GM18870 (cell line): Measurements from ENCODE around the gene CPXM2.

Experiments used
- ATAC-seq: cut with Tn5 transposase; IDR thresholded peaks from one replicate; pipeline ENCODE4 v1.9.1; 2021; ENCODE audit warnings: moderate library complexity; ENCODE audit not compliant: unreplicated experiment

CPXM2 gene

DNA sequence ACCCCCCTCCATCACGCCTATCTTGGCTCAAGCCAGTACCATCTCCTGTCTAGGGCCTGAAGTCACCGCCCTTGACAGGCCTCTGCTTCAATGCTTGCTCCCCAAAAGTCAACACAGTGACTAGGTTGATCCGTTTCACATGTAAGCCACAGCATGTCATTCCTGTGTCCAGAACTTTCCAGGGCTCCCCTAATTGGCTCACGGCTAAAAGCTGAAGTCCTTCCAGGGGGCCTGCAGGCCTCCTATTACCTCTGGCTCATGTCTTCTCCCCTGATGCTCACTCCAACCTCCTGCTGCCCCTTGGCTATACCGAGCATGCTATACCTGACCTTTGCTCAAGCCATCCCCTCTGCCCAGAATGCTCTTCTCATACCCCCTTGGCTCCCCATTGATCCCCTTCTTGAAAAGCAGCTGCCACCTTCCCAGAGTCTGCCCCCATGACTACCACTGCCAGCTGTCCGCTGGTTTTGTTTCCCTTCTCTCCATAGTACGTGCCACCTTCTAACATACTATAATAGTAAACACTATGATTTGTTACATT, 39.1 kb downstream of the CPXM2 start:
- no peak for ATAC-seq

DNA sequence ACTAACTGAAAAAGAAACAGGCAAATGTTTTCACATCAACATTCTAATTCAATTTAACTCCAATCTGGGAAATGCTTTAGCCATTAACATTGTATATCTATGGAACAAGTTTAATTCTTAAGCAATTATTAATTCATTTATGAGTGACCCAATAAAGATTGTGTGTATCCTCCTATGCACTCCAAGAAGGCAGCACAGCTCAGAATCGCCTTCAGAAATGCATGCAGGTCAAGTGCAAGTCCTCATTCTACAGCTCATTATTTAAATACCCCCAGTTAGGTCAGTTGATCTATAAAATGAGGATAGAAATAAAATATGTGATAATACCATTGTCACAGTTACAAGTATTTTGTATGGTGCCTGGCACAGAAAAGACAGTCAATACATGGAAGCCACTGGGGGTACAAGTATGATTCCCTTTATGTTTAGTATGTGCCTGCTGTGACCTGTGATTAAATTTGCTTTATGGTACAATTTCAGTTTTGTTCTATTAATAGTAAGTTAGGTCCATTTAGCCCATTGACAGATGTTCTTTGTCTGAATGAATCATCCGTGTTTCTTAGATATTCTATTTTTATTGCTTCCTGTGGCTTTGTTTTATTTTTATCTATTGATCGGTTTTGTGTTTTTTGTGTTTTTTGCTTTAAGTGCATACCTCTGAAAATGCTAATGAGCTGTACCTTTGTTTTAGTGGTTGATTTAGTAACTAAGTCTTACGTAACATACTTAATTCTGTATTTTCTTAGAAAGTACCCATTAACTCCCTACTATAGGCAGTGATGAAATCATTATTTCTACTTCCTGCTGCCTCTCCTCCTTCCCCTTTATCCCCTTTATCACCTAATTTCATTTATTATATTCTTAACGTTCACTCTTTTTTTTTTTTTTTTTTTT, 42.8 kb downstream of the CPXM2 start:
- peak; percentile 83 for ATAC-seq

DNA sequence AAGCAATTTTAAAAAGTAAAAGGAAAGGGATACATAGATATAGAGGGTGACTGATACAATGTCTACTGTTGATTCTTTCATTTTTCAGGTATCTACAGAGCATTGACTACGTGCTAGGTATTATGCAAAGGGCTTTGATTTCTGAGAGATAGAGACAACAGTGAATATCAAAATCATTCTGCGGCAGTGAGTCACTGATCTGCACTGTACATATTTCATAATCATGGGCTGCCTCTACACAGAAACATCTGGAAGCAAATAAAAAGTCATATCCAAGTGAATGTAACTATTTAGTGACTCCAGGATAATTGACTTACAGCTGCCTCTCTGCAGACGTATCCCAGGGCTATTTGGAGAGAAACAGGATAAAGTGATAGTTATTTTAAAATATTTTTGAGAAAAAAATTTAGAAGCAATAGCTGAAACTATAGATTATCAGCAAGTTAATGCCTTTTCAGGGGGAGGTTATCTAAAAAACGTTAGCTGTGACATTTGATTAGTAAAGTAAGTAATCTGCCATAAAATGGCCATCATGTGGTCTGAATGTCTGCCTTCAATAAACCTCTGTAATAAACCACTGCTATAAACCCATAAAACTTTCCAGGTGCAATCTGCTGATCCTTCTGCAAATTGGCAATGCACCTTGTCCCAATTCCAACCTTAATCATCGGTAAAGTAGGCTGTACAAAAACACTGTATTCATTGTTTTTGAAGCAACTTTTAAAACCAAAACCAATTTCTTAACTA, 43.7 kb downstream of the CPXM2 start:
- no peak for ATAC-seq

DNA sequence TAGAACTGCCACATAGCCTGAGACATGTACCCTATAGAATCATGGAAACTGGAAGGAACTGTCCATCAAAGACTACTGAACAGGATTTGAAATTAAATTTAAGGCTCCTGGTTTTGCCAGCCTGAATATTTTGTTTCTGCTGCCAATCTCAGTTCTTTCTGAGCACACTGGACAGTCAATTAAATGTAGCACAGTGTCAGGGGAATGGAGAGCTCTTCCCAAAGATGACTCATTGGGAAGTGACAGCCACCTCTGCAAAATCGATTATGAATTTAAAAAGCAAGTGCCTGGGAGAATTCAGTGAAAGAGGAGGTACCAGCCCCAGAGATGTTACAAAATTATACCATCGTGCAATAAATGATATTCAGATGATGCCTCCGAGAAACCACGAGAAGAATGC, 47.8 kb downstream of the CPXM2 start:
- no peak for ATAC-seq

DNA sequence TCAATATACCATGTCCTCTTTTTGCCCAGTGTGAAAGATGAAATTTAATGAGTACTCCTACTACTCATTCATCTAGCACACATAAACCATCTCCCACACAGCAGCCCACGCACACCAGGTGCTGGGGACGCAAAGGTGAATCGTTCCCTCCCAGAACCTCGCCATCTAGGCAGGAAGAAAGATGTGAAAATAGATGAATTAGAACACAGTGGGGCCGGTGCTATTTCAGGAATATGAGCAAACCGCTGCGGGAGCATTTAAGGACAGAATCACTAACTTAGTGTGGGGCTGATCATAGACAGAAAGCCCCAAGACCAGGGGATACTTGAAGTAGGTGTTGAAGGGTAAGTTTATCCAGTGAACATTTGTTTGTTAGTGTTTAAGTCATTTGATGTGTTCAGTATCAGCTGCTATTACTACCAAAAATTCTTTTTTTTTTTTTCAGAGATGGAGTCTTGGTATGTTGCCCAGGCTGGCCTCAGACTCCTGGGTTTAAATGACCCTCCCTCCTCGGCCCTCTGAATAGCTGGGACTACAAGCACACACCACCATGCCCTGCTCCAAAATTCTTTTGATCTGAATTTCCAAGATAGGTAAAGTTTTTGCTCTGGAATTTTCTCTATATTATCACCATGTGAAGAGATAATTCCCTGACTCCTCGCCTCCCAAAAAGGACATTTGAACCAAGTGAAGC, 48.8 kb downstream of the CPXM2 start:
- ATAC-seq, result no peak

DNA sequence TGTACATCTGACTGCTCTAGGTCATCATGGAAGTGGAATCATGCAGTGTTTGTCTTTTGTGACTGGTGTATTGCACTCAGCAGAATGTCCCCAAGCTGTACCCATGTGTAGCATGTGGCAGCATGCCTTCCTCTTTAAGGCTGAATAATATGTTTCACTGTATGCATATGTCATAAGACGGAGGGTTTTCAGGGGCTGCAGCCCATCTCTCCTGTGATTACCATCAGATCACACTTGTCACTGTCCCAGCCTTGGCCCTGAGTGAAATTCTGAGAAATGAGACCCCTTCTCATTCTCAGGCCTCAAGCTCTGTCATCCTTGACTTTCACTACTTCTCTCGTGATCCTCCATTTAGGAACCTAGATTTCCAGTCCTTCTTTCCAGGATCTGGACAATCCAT, 50.0 kb downstream of the CPXM2 start:
- no peak for ATAC-seq

DNA sequence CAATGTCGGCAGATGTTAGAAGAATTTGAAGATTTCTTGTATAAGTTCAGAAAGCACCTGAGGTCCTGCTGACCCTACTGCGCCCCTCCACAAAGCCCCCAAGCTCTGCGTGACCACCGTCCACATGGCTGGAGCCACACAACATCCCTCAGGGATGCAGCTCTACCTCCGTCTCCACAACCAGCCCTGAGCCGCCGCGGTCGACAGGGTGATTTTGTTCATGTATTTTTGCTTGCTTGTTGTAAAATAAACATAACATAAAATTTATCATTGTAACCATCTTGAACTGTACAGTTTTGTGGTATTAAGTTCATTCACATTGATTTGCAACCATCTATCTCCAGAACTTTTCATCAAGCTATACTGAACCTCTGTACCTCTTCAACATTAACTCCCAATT, 50.5 kb downstream of the CPXM2 start:
- no peak for ATAC-seq

DNA sequence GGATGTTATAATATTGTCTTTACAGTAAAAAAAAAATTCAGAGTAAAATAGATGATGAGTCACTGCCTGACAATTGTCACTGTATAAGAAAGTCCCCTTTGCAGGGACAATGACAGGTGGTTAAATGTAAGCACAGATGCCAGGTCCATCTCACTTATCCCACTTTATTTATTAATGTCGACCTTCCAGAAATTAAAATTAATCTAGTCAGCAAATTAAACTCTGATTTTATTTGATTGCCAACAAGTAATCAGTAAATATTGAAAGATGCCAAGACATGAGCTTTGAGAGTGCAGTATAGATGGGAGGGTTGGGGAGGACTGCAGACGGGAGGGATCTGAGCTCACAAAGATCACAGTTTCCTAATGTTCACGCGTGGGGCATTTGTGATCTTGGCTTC, 50.9 kb downstream of the CPXM2 start:
- ATAC-seq, result no peak

DNA sequence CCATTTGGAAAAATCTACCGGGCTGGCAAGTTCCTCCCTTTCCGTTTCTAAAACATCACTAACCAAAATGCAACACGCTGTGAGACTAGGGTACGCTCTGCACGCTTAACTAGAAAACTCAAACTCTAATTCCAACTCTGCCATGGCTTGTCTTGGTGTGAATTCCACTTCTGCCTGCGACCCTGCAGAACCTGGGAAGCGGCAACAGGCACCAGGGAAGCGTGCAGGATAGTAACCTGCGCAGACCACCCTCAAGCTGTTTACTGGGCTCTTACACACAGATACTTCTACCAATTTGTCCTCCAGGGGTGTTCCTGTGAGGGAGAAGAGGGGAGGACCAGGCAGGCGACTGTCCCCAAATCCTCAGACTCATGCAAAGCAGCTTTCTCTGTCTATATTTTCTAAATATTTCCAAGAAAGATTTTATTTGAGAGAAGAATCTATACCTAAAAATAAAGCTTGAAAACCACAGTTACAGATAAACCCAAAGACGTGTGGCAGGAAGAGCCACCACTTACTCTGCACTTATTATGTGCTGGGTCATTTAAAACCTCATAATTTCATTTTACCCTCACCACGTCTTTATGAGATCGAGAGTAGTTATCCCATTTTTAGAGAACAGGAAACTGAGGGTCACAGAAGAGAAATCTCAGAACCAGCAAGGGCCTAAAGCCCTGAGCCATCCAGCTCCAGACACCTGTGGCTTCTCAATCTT, 52.9 kb downstream of the CPXM2 start:
- ATAC-seq, result no peak

DNA sequence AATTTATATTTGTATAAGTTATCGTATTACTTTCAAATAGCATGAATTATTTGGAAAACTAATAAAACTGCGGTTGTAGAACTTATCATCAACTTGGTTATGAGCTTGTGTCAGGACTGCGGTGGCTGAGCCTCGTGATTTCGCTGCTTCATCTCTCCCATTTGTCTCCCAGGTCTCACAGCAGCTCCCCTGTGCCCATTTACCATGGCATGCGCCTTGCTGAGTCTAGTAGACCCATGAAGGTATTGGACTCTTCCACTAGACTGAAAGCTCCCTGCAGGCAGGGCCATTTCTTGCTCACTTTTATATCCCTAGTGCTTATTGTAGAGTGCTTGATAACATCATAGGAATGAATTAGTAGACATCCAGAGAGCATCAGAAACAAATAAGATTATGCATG, 53.9 kb downstream of the CPXM2 start:
- no peak for ATAC-seq

DNA sequence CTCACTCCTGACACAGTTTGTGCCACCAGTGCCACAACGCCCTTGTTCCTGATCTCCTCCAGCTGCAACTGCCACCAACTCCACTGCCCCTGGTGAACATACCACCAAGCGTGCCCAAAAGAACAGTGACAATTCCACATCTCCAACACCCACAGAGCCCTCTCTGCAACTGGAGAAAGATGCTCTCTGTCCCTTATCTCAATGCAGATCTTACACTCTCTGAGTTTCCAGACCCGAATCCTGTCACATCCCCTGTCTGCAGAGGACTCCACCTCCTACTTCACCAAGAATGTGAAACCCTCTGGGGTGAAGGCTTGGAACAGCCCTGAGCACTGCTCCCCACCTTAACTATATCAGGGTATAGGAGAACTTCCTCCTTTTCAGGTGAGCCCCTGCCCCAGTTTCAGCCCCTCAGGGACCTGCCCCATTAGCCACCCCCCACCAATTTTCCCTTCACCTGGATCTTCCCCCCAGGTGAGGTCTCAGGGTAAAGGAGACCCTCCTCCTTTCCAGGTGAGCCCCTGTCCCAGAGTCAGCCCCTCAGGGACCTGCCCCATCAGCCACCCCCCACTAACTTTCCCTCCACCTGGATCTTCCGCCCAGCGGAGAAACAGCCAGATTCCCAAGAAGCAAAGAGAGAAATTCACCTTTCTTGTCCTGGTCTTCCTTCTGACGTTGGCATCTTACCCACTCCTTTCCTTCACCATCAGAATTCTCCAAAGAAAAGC, 55.0 kb downstream of the CPXM2 start:
- ATAC-seq, result no peak

DNA sequence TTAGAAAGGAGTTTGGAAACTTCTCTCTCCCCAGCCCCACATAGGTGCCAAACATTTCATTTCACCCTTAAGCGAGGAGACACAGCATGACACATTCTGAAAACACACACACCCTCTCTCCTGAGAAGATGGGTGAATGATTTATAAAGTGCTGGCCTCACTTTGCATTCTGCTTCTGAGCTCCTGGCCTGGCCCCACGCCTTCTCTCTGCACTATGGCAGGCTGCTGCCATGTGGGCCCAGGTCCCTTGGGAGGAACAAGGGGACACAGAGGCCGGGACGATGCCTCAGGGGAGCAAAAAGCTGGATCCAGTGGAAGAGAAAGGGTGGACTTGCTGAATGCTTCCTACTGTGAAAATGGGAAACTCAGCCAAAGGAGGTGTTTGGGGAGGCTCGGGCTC, 56.0 kb downstream of the CPXM2 start:
- ATAC-seq, result peak; percentile 94

DNA sequence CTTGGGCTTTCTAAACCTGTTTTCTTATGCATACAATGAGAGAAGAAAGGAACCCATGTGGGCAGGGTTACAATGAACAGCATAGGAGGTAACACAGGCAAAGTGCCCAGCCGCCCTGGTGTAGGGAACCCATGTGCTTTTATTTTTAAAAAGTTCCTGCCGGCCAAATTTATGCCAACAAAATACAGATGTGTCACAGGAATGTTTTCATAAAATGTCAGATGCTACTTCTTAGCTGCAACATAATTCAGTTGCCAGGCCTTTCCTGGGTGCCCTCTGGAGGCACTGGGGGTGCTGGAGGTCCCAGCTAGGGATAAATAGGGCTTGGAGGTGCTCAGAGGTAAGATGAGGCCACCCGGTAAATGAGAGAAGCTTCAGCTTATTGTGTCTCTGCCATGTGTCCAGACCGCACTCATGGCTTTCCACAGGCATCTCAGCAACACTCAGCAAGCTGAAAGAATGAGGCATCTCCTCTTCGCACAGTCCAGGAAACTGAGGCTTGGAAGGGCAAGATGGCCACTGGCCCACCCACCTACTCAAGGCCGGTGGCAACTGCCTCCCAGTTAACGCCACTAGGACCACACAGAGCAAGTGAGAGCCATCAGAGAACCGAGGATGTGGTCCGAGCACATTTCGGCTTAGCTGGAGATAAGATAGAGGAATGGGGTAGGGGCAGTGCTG, 58.3 kb downstream of the CPXM2 start:
- ATAC-seq, result no peak

DNA sequence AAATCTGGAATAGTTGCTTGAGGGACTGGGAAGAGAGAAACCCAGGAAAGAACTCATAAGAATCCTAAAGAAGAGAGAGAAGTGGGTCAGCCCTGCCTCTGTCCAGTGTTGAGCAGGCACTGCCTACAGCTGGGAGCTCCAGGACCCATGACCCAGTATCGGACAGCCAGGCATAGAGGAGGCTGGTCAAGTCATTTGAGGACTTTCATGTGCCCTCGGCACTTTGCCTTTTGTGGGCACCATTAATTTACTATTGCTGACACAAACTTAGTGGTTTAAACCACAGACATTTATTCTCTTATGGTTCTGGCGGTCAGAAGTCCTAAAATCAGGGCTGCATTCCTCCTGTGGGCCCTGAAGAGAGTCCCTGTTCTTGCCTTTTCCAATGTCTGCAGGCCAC, 60.3 kb downstream of the CPXM2 start:
- ATAC-seq, result no peak

DNA sequence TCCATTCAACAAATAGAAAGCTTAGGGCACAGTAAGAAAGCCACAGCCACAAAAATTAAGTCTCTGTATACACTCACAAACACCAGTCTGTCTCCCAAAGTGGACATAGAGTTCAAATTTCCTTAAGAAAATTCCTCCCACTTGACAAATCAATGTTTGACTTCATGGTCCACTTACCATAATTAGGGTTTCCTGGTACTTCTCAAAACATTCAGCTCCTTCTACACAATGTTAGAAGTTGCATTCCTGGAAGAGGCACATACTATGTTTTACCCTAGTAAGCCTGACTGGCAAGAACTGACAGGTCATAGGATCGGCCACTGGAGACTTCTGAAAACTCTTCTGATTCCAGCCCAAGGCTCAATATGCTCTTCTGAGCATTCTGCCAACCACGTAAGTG, 70.5 kb downstream of the CPXM2 start:
- no peak for ATAC-seq

DNA sequence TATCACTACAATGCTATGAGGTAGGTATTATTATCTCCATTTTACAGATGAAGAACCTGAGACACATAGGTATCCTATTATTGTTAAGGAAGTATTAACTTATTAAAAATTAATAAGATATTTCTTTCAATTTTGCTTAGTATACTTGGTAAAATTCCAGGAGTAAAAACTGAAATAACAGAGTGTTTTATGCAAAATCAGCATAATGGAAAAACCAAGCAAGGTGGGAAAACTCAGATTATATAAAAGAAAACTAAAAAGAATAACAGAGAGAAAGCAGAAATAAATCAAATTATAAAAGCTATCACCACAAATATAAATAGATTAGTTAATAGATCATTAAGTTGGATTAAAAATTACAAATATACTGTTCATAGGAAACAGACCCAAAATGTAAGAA, 82.0 kb downstream of the CPXM2 start:
- ATAC-seq, result no peak

DNA sequence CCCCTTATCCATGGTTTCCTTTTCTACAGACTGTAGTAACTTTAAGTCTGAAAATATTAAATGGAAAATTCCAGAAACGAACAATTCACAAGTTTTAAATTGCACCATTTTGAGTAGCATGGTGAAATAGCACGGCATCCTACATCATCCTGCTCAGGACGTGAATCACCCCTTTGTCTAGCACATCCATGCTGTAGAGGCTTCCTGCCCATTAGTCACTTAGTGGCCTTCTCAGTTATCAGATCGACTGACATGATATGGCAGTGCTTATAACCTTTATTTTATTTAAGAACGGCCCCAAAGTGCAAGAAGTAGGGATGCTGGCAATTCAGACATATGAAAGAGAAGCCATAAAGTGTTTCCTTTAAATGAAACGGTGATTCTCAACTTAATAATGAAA, 82.7 kb downstream of the CPXM2 start:
- ATAC-seq, result no peak

DNA sequence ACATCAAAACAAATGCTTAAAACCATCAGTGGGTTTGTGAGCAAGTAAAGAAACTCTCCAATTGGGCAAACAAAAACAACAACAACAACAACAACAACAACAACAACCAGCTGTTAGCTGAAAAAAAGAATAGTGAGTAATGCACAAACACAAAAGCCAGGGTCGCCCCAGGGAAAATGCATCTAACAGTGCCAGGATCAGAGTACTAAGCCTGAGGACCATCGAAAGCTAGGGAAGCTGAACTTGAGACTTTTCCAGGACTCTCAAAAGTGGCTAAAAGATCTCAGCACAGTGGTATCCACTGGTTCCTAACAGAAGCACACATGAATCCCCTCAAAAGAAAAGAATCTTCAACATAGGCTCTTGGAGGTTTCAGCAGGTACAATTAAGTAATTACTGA, 83.3 kb downstream of the CPXM2 start:
- ATAC-seq, result no peak

DNA sequence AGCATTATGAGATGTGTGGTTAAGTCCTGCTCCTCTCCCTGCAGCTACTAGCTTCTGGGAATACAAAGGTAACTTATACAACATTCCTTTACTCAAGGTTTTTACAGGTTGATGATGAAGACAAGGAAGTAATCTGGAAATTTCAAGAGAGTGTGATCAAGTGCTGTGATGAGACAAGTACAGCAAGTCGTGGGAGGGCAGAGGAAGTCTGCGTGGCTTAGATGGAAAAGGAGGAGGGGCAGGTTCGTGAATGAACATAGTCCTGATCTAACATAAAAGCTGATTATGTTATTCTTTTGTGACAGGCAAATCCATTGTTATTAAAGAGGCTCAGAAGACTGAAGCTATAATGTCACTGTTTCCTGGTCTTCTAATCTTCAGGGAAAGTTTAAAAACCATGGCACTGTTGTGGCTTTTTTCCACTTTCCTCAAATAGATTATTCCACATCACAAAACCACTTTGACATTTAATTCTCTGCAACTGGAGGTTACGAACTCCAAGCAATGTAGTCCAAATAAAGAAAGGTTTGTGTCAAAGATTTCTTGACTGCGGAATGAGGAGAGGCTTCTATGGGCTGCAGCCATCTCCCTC, 84.1 kb downstream of the CPXM2 start:
- ATAC-seq, result no peak
